ENCODE results near the gene DRD2. TPM values are rescaled to one million over a fixed set of nuclear protein-coding genes. Genes with fewer than 3 reads are reported as not detected.

The DRD2 gene
- total RNA-seq, 1 donor from 2014 or later, result not detected

- H3K4me3 ChIP-seq (ENCODE audit: low read depth, low read length), result no peak overlapping the region
- TF ChIP-seq CTCF (conservative IDR thresholded peaks at IDR 0.05; ENCODE audit: low read depth, low read length), result no peak
- no peak for DNase-seq (ENCODE audit: low read depth)
Observed at GRCh38 chr11:113369411-113369810, 105.8 kb downstream of the DRD2 start.

- H3K4me3 ChIP-seq (ENCODE audit: low read depth, low read length), result no peak overlapping the region
- no peak for DNase-seq (ENCODE audit: low read depth)
- TF ChIP-seq CTCF (conservative IDR thresholded peaks at IDR 0.05; ENCODE audit: low read depth, low read length), result no peak
Observed at GRCh38 chr11:113365895-113366294, 109.3 kb downstream of the DRD2 start.

- no peak for DNase-seq (ENCODE audit: low read depth)
- no peak for TF ChIP-seq CTCF (conservative IDR thresholded peaks at IDR 0.05; ENCODE audit: low read depth, low read length)
- H3K4me3 ChIP-seq (ENCODE audit: low read depth, low read length), result no peak overlapping the region
Observed at GRCh38 chr11:113363996-113364641, 111.1 kb downstream of the DRD2 start.

- no peak for DNase-seq (ENCODE audit: low read depth)
- no peak for TF ChIP-seq CTCF (conservative IDR thresholded peaks at IDR 0.05; ENCODE audit: low read depth, low read length)
- no peak overlapping the region for H3K4me3 ChIP-seq (ENCODE audit: low read depth, low read length)
Observed at GRCh38 chr11:113363406-113363805, 111.8 kb downstream of the DRD2 start.

Other genes with a start within 250 kb of the DRD2 start
- 6.9 and 8.4 TPM in 2 replicates for gene TTC12, start 160.8 kb downstream of the DRD2 start, total RNA-seq
- 0.17 TPM in 1 of 2 replicates, not detected in the other for gene ANKK1, start 87.6 kb downstream of the DRD2 start, total RNA-seq
- 0.07 and 0.63 TPM in 2 replicates for gene TMPRSS5, start 230.9 kb upstream of the DRD2 start, total RNA-seq

Measured in epithelial cell of proximal tubule (primary cell).